ENCODE measurements around the gene SPIRE1.

- no peak for TF ChIP-seq CTCF (IDR thresholded peaks at IDR 0.05)
- no peak for TF ChIP-seq POLR2A (IDR thresholded peaks at IDR 0.05)
Observed at GRCh38 chr18:12420821-12421421, 237.0 kb downstream of the SPIRE1 start.

Measured in Peyer's patch (tissue), 4 donors.